Retinal pigment epithelial cell (primary cell): ENCODE data around the gene PTMS.
A peak's percentile ranks its signal among the peaks of the same experiment; 100 is the strongest.

ENCODE experiments used
- DNase-seq: peaks from one replicate; pipeline ENCODE4 v3.0.0-alpha.2; 2010; ENCODE audit warnings: low read depth
- H3K4me3 ChIP-seq: 2 replicates; pipeline ENCODE4 v1.5.1; 2011; ENCODE audit warnings: mild to moderate bottlenecking, low read length, control low read depth, moderate library complexity
- CTCF ChIP-seq: conservative IDR thresholded peaks from 2 replicates; pipeline ENCODE4 v1.5.1; 2011; ENCODE audit warnings: low read depth, low read length, control low read depth, inconsistent platforms

The PTMS gene

GRCh38 chr12:6763380-6763779, 2.8 kb upstream of the PTMS start:
- no peak for DNase-seq
- no peak for TF ChIP-seq CTCF
- no peak overlapping the region for H3K4me3 ChIP-seq

DNA sequence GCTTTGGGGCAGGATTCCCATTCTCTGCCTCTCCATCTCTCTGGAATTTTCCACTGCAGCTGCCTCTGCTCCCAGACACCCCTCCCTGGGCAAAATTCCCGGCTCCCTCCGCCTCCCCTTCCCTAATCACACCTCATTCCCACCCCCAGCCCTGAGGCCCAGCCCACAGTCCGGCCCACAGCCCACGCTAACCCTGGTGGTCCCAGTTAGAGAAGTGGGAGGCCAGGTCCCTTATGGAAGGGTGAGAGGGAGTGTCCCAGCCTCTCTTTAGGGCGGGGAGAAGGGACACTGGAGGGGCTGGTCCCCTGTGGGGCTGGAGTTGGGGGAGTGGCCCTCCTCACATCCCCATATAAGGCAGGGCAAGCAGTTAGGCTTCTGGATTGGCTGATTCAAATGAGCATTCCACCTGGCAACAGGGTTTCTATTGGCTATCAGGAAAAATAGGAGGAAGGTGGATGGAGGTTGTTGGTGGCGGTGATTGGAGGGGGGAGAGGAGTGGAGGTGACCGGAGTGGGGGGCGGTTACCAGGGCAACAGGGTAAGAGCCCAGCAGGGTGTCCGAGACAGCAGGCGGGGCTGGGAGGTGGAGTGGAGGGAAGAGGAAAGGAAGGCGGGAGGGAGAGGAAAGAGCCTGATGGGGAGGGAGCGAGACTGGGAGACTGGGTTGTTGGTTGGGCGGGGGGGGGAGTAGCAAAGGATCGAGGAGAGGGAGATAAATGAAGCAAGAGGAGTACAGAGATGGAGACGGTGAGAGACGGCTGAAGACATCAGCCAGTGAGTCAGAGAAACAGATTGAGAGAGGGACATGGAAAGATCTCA, 1.9 kb upstream of the PTMS start:
- no peak for TF ChIP-seq CTCF
- peak overlapping the region; percentile 27 for H3K4me3 ChIP-seq
- DNase-seq, result peak; percentile 95

GRCh38 chr12:6765048-6765633, 1.0 kb upstream of the PTMS start:
- no peak for DNase-seq
- H3K4me3 ChIP-seq, result no peak overlapping the region
- no peak for TF ChIP-seq CTCF

GRCh38 chr12:6766651-6767349, 637 bp downstream of the PTMS start:
- no peak for DNase-seq
- peak overlapping the region; percentile 88 for H3K4me3 ChIP-seq
- TF ChIP-seq CTCF, result peak; percentile 48

GRCh38 chr12:6767353-6768319, 1.5 kb downstream of the PTMS start:
- TF ChIP-seq CTCF, result no peak
- H3K4me3 ChIP-seq, result peak overlapping the region; percentile 88
- no peak for DNase-seq

GRCh38 chr12:6768437-6768914, 2.3 kb downstream of the PTMS start:
- H3K4me3 ChIP-seq, result peak overlapping the region; percentile 88
- no peak for DNase-seq
- no peak for TF ChIP-seq CTCF
